Measurements from ENCODE around the gene SMIM10.
"Not testable (repeated sequence)": the region's sequence is repeated elsewhere in the genome, so short reads cannot be mapped to it uniquely, and the experiment has no call there.

SMIM10 gene

DNA sequence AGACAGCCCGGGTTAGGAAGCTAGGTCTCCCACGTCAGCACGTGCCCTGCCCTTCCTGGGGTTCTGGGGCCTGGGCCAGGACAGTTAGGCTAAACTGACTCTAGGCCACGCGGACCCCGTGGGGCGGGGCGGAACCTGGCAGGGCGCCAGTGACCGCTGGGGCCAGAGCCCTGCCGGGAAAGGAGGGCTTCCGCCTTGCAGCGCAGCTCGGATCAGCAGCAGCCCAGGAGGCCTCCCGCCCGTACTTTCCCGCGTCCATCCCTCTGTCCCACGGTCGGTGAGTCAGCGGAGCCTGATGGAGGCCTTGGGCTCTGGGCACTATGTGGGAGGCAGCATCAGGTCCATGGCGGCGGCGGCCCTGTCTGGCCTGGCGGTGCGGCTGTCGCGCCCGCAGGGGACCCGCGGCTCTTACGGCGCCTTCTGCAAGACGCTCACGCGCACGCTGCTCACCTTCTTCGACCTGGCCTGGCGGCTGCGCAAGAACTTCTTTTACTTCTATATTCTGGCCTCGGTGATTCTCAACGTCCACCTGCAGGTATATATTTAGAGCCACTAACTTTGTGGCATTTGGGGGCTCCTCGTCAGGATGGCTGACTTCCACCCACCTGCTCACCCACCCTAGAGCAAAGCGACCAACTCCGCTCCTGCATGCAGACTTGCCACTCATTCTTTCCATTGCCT is at the start of gene SMIM10:
TSS of gene SMIM10 (plus strand) at position 191 of the 681 bp plus-strand sequence. CDS start at position 296, 105 bp downstream.
- peak; percentile 91 for DNase-seq

- DNase-seq, result not testable (repeated sequence)
Observed at GRCh38 chrX:134946364-134946763, 44.4 kb upstream of the SMIM10 start.

DNA sequence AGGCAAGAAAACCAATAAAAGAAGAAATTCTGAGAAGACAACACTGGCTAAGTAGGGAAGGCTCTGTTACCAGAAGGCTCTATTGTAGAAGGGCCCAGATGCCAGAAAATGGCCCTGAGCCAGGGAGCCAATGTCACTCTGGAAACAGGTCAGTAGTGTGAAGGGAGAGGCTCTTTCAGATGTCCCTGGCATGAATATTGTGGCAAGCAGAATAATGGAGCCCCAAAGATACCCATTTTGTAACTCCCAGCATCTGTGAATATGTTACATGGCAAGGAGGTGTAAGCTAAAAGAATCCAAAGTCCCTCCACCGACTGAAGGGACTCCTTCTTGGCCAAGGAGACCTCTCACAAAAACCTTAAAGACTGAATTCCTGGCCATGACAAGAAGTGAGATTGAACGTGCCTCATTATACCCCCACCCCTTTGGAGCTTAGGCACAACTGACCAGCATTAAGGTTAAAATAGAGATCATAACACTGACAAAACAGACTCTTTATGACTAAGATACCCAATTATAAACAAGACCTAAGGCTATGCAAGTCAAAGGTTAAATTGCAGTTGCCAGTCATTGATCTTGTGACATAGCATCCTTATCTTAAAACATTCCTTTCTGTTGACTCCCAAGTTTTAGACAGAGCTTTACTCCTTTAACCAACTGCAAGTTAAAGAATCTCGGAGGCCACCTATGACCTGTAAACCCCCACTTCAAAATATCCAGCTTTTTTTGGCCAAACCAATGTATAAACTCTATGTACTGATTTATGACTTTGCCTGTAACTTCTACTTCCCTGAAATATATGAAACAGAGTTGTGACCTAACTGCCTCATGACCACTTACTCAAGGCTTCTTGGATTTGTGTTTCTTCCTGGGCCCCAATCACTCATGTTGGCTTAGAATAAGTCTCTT is 42.2 kb upstream of the SMIM10 start:
- DNase-seq, result no peak

DNA sequence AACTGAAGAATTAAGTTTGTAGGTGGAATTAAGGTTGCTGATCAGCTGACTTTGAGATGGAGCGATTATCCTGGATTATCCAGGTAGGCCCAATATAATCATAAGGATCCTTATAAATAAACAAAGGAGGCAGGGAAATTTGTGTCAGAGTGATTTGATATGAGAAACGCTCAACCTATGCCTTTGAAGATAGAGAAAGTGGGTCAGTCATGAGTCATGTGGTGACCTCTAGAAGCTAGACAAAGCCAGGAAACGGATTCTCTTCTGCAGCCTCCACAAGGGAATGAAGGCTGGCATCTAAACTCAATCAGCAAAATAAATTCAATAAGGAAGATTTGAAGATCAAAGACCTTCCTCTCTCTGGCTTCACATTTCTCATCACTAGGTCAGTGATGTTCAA is 41.5 kb upstream of the SMIM10 start:
- DNase-seq, result no peak

- no peak for DNase-seq
Observed at GRCh38 chrX:134957836-134958235, 33.0 kb upstream of the SMIM10 start.

DNA sequence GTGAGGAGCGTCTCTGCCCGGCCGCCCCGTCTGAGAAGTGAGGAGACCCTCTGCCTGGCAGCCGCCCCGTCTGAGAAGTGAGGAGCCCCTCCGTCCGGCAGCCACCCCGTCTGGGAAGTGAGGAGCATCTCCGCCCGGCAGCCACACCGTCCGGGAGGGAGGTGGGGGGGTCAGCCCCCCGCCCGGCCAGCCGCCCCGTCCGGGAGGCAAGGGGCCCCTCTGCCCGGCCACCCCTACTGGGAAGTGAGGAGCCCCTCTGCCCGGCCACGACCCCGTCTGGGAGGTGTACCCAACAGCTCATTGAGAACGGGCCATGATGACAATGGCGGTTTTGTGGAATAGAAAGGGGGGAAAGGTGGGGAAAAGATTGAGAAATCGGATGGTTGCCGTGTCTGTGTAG is 30.4 kb upstream of the SMIM10 start:
- DNase-seq, result not testable (repeated sequence)

- no peak for DNase-seq
Observed at GRCh38 chrX:134963041-134963440, 27.8 kb upstream of the SMIM10 start.

GRCh38 chrX:134969726-134970125 is 21.1 kb upstream of the SMIM10 start:
- DNase-seq, result no peak

GRCh38 chrX:134971926-134972325 is 18.9 kb upstream of the SMIM10 start:
- DNase-seq, result no peak

GRCh38 chrX:134975516-134975915 is 15.3 kb upstream of the SMIM10 start:
- no peak for DNase-seq

DNA sequence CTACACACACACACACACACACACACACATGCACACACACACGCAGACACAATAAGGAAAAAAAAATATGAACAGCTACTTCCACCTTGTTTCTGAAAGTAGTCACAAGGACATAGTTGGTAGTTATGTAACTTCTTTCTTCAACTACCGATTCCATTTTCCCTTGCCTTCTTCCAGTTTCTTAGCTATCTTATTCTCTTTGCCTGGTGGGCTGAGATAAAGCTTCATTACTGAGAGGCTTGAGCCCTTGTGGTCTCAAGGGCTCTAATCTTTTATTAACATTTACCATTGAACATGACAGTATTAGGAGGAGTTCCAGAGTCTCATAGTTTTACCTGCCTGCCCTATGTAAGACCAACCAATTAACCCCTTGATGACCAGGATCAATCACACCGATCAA is 8.9 kb upstream of the SMIM10 start:
- peak; percentile 91 for DNase-seq

- peak; percentile 48 for DNase-seq
Observed at GRCh38 chrX:134982748-134983147, 8.0 kb upstream of the SMIM10 start.

DNA sequence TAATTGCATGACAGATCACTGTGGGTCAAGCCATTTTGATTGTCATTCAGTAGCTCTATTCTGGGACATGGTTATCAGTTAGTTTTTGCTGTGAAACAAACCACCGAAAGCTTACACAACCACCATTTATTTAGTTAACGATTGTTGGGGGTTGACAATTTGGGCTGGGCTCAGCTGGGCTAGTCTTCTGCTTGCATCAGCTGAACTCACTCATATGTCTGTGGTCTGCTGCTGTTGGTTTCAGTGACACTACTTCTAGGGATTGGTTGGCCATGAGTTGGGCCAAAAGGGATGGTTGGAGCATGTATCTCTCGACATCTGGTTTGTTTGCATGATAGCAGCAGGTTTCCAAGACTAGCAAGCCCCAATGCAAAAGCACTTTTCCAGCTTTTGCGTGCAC is 5.3 kb upstream of the SMIM10 start:
- DNase-seq, result peak; percentile 33

DNA sequence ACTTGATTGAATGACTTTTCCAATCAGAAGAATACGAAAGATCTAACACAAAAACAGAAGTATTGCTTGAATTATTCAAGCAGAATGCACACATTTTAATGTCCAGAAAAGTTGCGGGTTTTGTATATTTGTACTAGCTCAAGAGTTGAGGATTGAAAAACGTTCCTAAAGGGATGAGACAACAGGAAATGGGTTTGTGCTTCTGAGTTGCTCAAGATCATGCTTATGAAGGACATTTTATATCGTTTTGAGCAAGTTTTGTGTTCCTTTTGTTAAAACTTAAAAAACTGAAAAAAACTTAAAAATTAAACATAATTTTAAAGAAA is 353 bp upstream of the SMIM10 start:
- no peak for DNase-seq

DNA sequence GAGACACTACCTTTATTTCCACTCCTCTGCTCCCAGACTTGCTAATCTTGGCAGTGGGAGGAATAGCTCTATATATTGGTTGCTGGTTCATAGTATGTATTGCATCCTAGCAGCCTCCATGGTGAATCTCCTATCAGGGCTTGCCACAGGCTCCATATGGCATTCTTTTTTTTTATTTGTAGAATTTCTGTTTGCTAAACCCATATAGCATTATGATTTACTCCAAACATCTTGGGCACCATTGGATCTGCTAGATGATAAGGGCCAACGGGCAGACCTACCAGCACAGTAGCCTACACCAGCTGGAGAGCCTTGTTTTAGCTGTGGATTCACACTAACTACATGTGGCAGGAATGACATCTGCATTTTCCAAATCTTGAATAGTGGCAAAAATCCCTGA is 6.9 kb downstream of the SMIM10 start:
- no peak for DNase-seq

DNA sequence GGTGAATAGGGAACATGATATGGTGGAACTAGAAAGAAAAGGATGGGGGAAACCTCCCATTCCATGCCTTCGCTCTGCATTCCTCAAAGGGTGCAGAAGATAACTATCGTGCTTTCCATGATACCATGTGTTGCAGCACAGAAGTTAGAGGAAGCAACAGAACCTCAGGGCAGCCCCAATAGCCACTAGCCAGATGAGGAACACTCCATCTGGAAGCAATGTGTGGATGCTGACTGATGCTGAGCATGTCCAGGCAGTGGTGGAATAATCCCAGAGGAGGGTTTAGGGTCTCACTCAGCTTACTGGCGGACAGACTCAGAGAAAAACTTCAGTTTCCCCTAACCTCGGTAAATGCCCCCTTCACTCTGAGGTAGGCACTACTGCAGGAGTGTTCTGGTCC is 7.5 kb downstream of the SMIM10 start:
- no peak for DNase-seq

DNA sequence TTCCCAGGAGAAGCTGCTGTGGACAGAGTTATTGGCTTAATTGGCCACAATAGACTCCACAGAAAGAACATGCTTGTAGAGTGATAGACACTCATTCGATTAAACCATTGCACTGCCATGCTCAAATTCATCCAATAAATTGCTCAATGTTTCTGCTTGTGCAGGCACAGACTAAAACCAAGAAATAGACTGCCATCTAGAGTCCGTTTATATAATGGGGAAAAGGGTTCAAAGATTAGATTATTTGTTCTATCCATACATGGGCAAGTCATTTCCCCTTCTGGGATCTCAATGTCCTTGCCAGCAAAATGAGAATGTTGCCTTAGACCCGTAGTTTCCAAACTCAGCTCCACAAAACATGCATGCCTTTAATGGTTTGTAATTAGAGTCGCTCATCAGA is 8.7 kb downstream of the SMIM10 start:
- DNase-seq, result peak; percentile 82

DNA sequence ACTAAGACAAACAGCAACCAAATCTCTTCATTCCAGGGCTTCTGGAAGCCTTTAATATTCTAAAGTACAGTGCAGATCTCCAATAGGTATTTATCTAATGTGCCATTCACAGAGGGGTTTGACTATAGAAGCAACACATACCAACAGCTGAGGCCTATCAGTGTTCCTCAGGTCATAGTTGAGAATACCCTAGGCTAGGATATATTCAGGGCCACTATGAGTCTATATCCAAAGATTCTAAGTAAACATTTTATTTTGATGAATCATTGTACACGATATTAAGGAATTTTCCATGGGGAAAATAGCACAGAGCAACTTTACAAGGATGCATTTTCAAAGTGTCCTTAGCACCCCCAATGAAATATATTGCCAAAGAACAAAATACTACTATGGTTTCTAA is 9.7 kb downstream of the SMIM10 start:
- no peak for DNase-seq

DNA sequence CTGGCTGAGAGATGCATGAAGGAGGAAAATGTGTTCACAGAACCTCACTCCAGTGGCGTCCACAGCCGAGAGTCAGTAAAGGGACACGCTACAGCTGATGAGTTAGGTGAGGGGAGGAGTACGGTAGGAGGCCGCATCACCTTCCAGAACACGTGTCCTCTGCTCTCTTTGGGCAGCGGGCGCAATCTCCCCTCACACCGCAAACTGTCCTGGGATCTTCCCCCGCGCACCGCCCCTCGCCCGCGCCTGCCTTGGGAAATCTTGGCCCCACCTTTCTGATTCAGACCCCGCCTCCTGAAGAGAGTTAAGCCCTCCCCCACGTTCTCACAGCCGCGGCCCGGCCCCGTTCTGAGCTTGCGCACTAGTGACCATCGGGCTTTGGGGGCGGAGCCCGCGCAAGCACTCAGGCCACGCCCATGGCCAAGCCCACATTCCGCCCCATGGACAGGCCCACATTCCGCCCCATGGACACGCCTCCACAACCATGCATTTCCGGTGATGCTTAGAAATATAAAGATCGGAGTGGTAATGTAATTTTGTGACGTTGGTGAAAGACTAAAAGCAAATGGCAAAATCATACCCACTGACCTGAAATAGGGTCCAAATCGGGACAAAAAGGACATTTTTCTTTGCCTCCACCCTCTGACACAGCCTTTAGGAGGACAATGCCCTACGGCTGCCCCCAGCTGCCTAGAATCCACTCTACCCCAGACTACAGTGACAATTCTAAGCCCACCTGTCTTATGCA is 13.3 kb downstream of the SMIM10 start:
- DNase-seq, result peak; percentile 94

DNA sequence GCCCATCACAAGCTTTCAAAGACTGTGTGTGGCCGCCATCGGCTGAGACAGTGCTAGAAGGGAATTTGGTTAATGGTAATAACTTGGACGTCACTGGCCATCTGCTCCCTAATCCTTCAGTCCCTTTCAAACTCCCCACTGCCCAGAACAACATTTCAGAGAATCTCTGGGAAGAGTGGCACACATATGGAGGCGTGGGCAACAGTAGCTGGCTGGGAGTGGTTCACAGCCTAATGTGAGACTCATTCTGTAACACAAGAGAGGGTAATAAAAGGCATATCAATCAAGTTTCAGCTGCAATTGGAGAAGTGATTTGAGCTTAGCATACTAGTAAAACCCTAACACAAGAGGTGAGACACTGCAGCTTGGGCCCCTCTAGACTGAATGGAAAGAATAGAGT is 15.4 kb downstream of the SMIM10 start:
- no peak for DNase-seq

DNA sequence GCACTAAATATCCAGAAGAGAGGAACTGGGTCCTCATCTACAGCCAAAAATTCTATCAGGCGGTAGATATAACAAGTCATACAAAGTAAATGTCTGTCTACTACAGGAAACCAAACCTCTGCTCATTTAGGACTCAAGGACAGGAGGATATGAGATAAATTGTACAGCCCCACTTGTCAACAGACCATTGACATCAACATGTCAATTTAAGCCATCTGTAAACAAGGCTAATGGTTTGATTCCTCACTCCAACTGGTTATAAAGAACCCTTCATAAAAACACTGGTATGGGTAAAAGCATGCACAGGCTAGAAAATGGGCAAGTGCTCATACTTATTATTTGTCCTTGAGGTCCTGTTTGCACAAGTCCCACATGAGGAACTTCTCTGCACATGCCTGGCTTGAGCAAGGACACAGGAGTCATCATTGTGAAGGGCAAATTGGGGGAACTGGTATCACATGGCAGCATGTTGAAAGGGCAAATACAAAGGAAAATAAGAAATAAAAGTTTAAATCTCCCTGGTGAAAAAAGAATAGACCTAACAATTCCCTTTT is 18.3 kb downstream of the SMIM10 start:
- DNase-seq, result no peak

- no peak for DNase-seq
Observed at GRCh38 chrX:135009838-135010237, 19.0 kb downstream of the SMIM10 start.

GRCh38 chrX:135010921-135011320 is 20.1 kb downstream of the SMIM10 start:
- no peak for DNase-seq

Data from OCI-M1 (cell line).